NT2/D1 (cell line): ENCODE measurements around the gene UBE3C.

Experiments
- SUZ12 ChIP-seq: IDR thresholded peaks from 2 replicates; pipeline ENCODE4 v1.6.1; 2011; ENCODE audit not compliant: insufficient read length, insufficient read depth; ENCODE audit errors: extremely low read depth
- YY1 ChIP-seq: IDR thresholded peaks from 2 replicates; pipeline ENCODE4 v1.6.1; 2011; ENCODE audit not compliant: insufficient read length, insufficient read depth
- ZNF274 ChIP-seq: IDR thresholded peaks from 2 replicates; pipeline ENCODE4 v1.6.1; 2011; ENCODE audit warnings: mild to moderate bottlenecking, low read depth, low read length

- TF ChIP-seq YY1 (no peak), ZNF274 (no peak), SUZ12 (no peak)
These were observed 42.3 kb upstream of the UBE3C start for GRCh38 chr7:157096286-157097055.
